GM19099 (cell line): ENCODE data around the gene FOXC1.

Experiments used
- POLR2A ChIP-seq: IDR thresholded peaks from 3 replicates; pipeline ENCODE4 v1.6.1; 2011; ENCODE audit warnings: low read depth; ENCODE audit not compliant: insufficient read length; ENCODE audit errors: extremely low read depth

FOXC1 gene

DNA sequence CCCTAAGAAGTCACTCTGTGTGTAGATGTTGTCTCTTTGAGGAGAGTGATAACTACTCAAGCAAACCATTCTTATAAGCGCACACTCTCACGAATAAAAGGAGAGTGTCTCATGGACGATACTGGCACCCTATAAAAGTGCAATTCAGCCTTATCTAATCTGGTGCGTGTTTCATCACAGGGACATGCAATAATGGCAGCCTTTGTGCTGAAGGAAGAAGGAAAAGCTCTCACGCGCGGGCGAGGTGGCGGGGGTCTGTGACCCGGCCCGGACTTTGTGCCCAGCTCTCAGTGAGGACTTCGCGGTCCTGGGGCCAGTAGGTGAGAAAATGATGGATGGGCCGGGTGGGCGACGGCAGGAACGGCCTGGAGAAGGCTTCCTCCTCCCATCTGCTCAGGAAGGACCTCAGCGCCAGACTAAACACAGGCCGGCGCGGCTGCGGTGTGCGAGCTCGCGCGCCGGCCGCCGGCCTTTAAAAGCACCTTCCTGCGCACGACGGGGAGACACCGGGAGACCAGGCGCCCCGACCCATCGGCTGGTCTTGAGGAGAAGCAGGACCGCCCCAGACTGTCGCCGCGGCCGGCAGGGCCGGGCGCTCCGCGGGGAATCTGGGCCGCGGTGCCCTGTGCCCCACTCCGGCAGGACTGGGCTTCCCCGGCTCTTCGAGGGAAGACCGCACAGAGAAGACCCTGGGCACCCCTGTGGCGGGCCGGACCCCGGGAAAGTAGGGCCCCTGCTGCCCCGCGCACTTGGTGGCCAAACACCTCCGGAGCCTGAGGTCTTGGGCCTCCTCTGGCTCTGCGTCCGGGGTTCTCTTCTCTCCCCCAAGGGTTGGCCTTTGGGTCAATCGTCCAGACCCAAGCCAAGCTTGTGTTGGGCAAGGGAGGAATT, 8.3 kb upstream of the FOXC1 start:
- no peak for TF ChIP-seq POLR2A

DNA sequence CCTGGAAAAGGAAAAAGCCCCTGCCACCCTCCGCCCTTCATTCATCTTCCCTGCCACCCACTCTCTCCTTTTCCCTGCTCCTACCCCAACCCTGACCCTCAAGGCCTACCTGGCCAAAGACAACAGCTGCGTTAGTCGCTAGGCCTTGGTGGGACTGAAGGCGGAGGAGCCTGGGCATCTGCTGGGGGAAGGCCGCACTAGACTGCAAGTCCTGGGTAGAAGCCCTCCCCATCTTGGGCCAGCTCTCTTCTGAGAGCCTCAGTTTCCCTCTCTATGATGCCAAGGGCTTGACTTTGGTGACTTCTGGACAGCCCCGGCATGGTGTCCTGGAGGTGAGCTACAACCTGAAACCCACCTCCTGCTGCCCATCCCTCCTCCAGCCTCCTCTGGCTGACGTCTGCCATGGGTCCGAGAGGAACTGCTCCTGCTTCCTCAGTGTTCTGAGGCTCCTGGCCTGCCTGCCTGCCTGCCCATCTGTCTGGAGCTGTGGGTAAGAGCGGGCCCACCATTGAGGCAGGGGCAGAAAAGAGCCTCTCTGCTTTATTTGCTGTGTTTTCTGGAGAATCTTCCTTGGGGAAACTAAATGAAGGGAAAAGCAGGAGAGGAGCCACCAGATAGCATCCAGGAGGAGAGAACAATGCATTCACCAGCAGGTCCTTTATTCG, 7.5 kb upstream of the FOXC1 start:
- TF ChIP-seq POLR2A = no peak

DNA sequence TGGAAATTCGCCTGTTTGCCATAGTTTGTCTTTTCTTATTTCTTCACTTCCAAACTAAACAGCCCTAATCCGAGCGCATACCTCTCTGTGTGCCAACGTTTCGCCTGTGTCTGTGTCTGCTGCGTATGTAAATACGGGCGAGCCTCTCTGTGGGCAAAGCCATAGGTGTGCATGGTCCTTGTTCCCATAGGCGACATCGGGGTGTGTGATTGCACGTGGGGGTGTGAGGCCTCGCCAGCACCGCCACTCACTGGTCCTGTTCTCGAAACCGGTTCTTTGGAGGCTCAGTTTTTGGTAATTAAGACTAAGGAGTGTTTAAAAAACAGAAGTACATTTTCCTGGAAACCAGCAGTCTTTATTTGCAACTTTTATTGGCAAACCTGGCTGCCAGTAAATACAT, 6.0 kb upstream of the FOXC1 start:
- TF ChIP-seq POLR2A = no peak

DNA sequence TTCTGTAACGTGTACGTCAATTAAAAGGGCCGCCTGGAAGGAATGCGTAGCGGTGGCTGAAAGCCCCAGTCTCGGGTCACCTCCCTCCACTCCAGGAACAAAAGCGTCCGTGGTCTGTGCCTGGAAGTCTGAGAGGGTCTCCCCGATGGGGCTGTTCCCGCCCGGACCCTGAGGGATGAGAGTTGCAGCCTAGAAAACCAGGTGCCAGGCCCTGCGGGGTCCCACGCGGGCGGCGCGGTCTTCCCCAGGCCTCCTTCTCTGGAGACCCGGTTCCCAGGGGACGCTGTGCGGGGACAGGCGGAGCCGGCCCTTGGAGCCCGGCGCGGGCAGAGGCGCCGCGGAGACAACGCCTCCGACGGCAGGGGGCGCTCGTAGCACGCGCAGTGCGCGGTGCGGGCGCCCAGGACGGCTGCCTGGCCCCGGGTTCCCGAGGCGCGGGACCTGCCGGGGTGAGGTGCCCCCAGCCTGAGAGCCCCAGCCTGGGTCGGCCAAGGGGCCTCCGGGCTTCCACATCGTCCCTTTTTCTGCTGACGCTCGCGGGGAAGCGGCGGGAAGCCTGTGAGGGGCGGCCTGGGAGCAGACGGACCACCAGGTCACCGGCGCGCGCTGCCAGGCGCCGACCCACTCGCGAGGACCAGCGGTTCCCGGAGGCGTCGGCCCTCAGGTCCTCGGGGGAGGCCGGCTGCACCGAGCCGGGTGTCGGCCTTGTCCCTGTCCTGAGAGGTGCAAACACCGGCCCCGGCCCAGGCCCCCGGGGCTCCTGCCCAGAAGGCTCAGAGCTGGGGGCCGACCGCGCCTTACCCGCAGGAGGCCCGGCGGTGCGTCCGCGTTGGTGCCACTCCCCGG, 5.3 kb upstream of the FOXC1 start:
- no peak for TF ChIP-seq POLR2A

DNA sequence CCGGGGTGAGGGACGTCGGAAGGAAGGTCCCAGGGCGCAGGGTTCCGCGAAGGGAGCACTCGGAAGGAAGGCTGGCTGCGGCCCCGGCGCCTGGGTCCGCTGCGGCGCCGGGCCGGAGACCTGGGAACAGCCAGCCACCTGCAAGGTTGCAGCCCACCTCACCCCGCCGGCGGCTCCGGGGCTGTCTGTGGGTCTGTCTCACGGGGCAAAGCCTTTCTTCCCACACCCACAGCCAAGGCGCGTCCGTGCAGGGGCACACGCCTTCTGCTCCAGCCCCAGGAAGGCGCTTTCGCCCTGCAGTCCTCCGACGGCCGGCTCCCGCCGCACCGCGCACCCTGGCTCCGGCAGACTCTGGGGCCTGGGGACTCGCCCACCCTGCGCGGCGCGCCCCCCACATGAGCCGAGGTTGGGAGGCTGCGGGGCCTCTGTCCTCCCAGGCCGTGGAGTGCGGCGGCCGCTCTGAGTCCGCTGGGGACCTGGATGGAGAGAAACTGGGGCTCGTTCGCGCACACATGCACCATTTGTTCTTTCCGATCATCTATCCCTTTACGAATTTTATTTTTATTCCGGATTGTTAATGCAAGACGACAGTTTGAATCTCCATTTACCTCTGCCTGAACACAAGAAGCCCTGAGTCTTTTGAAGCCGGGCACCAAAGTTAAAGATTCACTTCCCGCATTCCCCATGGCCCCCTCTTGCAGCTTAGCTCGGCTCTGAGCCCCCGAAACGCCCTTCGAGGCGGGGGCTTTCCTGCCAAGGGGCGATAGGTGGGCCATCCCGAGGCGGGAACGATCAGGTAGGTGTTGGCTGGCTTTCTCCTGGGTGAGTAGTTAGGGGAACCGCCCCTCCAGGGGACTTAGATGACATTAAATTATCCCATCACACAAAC, 4.5 kb upstream of the FOXC1 start:
- no peak for TF ChIP-seq POLR2A

DNA sequence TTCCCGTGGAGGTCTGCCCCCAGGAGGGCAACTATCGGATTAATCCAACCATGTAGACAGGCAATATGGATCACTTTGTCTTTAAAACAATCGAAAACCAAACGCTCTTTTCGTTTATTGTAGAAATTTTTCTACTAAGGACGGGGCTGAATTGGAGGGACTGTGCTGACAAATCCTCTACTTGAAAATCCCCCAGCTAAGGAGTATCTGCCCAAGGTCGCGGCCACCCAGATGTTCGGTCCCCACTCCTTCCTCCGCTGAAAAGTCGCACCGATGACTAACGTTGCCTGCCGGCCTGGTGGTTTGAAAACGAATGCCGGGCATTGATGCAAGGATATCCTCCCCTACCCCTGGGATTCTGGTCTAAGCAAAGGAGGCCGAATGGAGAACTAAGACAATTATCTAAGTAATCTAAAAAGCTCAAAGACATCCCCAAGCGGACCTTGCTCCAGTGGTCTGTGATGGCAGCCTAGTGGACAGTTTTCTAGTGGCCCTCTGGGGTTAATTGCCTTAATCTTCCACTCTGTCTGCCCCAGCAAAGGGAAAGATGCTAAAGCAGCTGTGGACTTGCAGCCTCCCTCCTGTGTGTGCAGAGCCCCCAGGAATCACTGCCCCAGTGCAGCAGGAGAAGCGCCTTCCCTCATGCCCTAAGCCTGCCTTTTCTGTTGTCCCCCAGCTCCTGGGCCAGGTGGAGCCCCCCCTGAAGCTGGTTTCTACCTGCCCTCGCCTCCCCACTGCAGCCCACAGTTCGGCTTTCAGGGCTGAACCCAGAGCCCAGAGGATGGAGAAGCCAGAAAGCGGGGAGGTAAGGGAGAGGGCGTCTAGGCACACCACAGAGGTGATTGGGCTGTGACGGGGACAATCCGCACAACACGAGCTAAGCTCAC, 3.6 kb upstream of the FOXC1 start:
- TF ChIP-seq POLR2A = no peak

DNA sequence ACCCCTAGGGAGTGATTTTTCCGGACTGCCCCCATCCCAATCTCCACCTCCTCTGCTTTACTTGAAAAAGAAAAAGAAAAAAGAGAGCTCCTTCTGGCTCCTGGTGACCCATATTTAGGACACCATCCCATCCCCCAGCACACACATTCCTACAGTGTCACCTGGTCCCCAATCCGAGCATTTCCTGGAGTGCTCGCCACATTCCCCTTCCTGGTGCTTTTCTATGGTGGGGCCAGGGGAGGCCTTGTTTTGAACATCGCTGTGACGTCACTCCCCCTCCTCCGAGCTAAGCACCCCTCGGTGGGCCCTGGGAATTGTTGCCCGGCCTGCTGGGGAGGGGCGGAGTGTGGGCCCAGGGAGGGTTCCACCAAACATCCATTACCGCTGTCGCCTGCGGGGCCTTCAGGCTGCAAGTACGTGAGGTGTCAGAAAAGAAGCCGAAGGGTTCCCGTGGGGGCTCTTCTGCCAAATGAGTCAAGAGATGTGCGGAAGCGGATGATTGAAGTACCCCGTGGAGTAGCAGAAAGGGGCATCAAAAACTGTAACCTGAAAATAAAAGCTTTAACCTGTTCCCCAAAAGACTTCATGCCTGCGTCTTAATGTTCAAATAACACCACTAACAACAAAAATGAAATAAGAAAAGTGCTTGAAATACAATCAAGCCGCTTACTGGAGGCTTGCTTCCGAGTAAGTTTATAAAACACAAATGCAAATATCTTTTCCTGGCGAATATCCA, 2.8 kb upstream of the FOXC1 start:
- TF ChIP-seq POLR2A = no peak

GRCh38 chr6:1607516-1608221, 2.0 kb upstream of the FOXC1 start:
- no peak for TF ChIP-seq POLR2A

DNA sequence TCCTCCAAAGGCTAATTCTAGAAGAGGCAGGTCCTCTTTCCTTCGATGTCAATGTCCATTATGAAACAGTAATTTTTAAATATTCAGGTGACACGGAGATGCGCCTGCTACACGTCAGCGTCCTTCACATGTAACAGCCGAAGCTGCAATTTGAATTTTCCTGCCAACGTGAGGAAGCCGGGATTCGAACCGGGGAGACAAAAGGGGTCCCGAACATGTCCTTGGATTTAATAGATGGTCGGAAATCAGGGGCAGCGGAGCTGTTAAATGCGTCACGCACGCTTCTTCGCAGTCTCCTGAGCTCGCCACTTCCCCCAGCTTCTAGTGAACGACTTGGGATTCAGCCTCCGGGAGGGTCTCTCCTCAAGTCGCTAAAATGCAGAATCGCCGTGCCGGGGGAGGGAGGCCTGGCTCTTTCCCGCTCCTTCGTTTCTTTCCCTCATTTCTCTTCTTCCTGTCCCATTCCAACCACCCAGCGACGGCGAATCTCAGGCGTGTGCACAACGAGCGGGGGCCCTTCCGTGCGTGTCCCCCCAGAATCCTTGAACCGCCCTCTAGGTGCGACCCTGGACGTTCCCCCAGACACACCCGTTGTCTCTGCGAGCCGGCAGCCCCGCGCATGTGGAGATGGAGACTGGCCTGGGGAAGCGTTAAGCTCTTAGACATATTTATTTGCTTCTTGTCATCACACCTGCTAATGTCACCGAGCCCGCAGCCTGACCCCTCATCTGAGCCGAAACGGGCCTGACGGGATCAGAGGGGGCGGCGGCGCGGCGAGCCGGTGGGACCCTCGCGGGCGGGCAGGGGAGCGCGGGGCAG, 1.3 kb upstream of the FOXC1 start:
- no peak for TF ChIP-seq POLR2A

DNA sequence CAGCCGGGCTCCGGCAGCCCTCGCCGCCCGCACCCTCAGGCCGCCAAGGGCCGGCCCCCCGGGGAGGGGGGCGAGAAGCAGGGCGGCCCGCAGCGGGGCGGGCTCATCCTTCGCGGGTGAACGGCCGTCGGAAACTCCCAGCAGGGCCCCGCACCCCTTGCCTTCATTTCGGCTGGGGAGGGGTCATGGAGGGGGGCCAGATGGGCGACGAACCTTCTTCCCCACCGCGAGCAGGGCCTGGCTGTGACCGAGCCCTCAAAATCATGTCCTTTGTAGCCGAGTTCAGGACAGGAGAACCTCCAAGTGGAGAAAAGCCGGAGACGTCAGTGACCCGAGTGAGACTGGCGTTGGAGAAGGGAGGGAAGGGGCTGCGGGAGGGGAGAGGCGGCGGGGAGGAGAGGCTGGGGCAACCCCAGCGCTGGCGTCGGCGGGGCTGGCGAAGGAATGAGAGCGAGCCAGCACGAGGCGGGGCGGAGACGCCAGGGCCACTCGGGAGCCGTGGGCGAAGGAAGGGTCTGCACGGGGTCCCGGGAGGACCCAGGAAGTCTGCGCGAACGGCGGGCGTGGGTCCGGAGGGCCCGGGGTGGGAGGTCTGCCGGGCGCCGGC, 571 bp upstream of the FOXC1 start:
- TF ChIP-seq POLR2A = no peak
